Parathyroid adenoma (tissue), 2 donors: Measurements from ENCODE around the gene CALHM1.

Experiments
- H2AFZ ChIP-seq: fragments of 300-600 bp; sonication (generic); one replicate; pipeline ENCODE4 v1.7.0; 2017; ENCODE audit warnings: antibody characterized with exemption, mild to moderate bottlenecking
- H3K27ac ChIP-seq: fragments of 300-600 bp; sonication (generic); one replicate; pipeline ENCODE4 v1.7.0; 2017
- H3K27me3 ChIP-seq: fragments of 300-600 bp; sonication (generic); one replicate; pipeline ENCODE4 v1.7.0; 2017; ENCODE audit warnings: low read length; ENCODE audit not compliant: control insufficient read depth, insufficient read depth
- H3K36me3 ChIP-seq: fragments of 300-600 bp; sonication (generic); one replicate; pipeline ENCODE4 v1.7.0; 2017; ENCODE audit warnings: low read length; ENCODE audit not compliant: control insufficient read depth, insufficient read depth
- H3K4me1 ChIP-seq: fragments of 300-600 bp; sonication (generic); one replicate; pipeline ENCODE4 v1.7.0; 2017; ENCODE audit warnings: control low read depth
- H3K4me2 ChIP-seq: fragments of 300-600 bp; sonication (generic); one replicate; pipeline ENCODE4 v1.7.0; 2017; ENCODE audit warnings: low read length
- H3K4me3 ChIP-seq: fragments of 300-600 bp; sonication (generic); one replicate; pipeline ENCODE4 v1.7.0; 2017; ENCODE audit warnings: low read depth, low read length
- H3K79me2 ChIP-seq: fragments of 300-600 bp; sonication (generic); one replicate; pipeline ENCODE4 v1.7.0; 2017; ENCODE audit warnings: control low read depth
- H3K9ac ChIP-seq: fragments of 300-600 bp; sonication (generic); one replicate; pipeline ENCODE4 v1.7.0; 2017; ENCODE audit warnings: mild to moderate bottlenecking
- H3K9me3 ChIP-seq: fragments of 300-600 bp; sonication (generic); one replicate; pipeline ENCODE4 v1.7.0; 2017; ENCODE audit warnings: low read length; ENCODE audit not compliant: control insufficient read depth
- CTCF ChIP-seq: fragments of 300-600 bp; sonication (generic); IDR thresholded peaks from one replicate; pipeline ENCODE4 v1.7.0; 2017; ENCODE audit warnings: antibody characterized with exemption, mild to moderate bottlenecking
- donor health status: primary hyperparathyroidism.

CALHM1 gene

GRCh38 chr10:103472005-103472404, 13.3 kb upstream of the CALHM1 start:
- H3K4me1 ChIP-seq = no peaks in the 10 kb centered on the region
- no peak overlapping the region for H3K27ac ChIP-seq
- H3K9ac ChIP-seq = no peak overlapping the region
- H3K9me3 ChIP-seq = no peaks in the 10 kb centered on the region
- no peak for TF ChIP-seq CTCF
- H3K27me3 ChIP-seq = no peaks in the 10 kb centered on the region
- H3K4me3 ChIP-seq = no peak overlapping the region
- H3K79me2 ChIP-seq = no peaks in the 10 kb centered on the region
- no peak overlapping the region for H2AFZ ChIP-seq
- no peak overlapping the region for H3K4me2 ChIP-seq
- no peaks in the 10 kb centered on the region for H3K36me3 ChIP-seq

GRCh38 chr10:103470761-103471653, 12.3 kb upstream of the CALHM1 start:
- H3K36me3 ChIP-seq = no peaks in the 10 kb centered on the region
- no peaks in the 10 kb centered on the region for H3K27me3 ChIP-seq
- H3K4me3 ChIP-seq = no peak overlapping the region
- no peak overlapping the region for H3K4me2 ChIP-seq
- no peak overlapping the region for H2AFZ ChIP-seq
- H3K9ac ChIP-seq = no peak overlapping the region
- TF ChIP-seq CTCF = no peak
- H3K79me2 ChIP-seq = no peaks in the 10 kb centered on the region
- no peak overlapping the region for H3K27ac ChIP-seq
- H3K9me3 ChIP-seq = no peaks in the 10 kb centered on the region
- H3K4me1 ChIP-seq = no peaks in the 10 kb centered on the region

GRCh38 chr10:103469201-103469600, 10.5 kb upstream of the CALHM1 start:
- Histone ChIP-seq H3K9ac (no peak overlapping the region), H3K9me3 (no peaks in the 10 kb centered on the region), H3K36me3 (no peaks in the 10 kb centered on the region), H3K79me2 (no peaks in the 10 kb centered on the region), H3K4me1 (no peaks in the 10 kb centered on the region), H3K4me3 (no peak overlapping the region), H3K27me3 (no peaks in the 10 kb centered on the region), H3K4me2 (no peak overlapping the region), H2AFZ (no peak overlapping the region), H3K27ac (no peak overlapping the region)
- TF ChIP-seq CTCF = no peak

GRCh38 chr10:103467406-103467805, 8.7 kb upstream of the CALHM1 start:
- Histone ChIP-seq H3K4me2 (no peak overlapping the region), H3K4me3 (no peak overlapping the region), H3K9me3 (no peaks in the 10 kb centered on the region), H3K4me1 (no peaks in the 10 kb centered on the region), H3K27me3 (no peaks in the 10 kb centered on the region), H2AFZ (no peak overlapping the region), H3K79me2 (no peaks in the 10 kb centered on the region), H3K27ac (no peak overlapping the region), H3K9ac (no peak overlapping the region), H3K36me3 (no peaks in the 10 kb centered on the region)
- no peak for TF ChIP-seq CTCF

GRCh38 chr10:103466734-103467133, 8.0 kb upstream of the CALHM1 start:
- Histone ChIP-seq H3K27me3 (no peaks in the 10 kb centered on the region), H2AFZ (no peak overlapping the region), H3K9ac (no peak overlapping the region)

More at GRCh38 chr10:103466734-103467133, 8.0 kb upstream of the CALHM1 start:
- no peaks in the 10 kb centered on the region for H3K79me2 ChIP-seq
- no peak overlapping the region for H3K27ac ChIP-seq
- no peaks in the 10 kb centered on the region for H3K4me1 ChIP-seq
- H3K4me2 ChIP-seq = no peak overlapping the region
- no peaks in the 10 kb centered on the region for H3K9me3 ChIP-seq
- no peaks in the 10 kb centered on the region for H3K36me3 ChIP-seq
- no peak overlapping the region for H3K4me3 ChIP-seq
- TF ChIP-seq CTCF = no peak
